Measurements from ENCODE around the gene FARS2.

- TF ChIP-seq POLR2AphosphoS5 (IDR thresholded peaks at IDR 0.05; ENCODE audit: low read depth, low read length) (no peak), POLR2A (IDR thresholded peaks at IDR 0.05; ENCODE audit: low read depth, low read length) (no peak)
Observed at GRCh38 chr6:5809450-5809849, 548.1 kb downstream of the FARS2 start.
